ENCODE measurements around the gene KHNYN. TPM values are rescaled to one million over a fixed set of nuclear protein-coding genes. Genes with fewer than 3 reads are reported as not detected.

KHNYN gene
- total RNA-seq, 1 donor from 2014 or later: 128 TPM

GRCh38 chr14:24394275-24394674 is 35.5 kb upstream of the KHNYN start:
- peak; percentile 11 for TF ChIP-seq CTCF (IDR thresholded peaks at IDR 0.05; ENCODE audit: insufficient read depth, low read length, severe bottlenecking)
- no peak for DNase-seq (ENCODE audit: low read depth)
- no peaks in the 10 kb centered on the region for H3K36me3 ChIP-seq (ENCODE audit: control insufficient read depth, insufficient read depth, low read length)
- H3K4me3 ChIP-seq (ENCODE audit: low read depth, low read length): no peak overlapping the region
- H3K27me3 ChIP-seq (ENCODE audit: control insufficient read depth, insufficient read depth, low read length): no peaks in the 10 kb centered on the region
- no peak for FAIRE-seq

GRCh38 chr14:24395609-24396582 is 33.9 kb upstream of the KHNYN start:
- no peaks in the 10 kb centered on the region for H3K36me3 ChIP-seq (ENCODE audit: control insufficient read depth, insufficient read depth, low read length)
- DNase-seq (ENCODE audit: low read depth) (peak; percentile 87), FAIRE-seq (peak; percentile 58)
- no peak for TF ChIP-seq CTCF (IDR thresholded peaks at IDR 0.05; ENCODE audit: insufficient read depth, low read length, severe bottlenecking)
- H3K4me3 ChIP-seq (ENCODE audit: low read depth, low read length): no peak overlapping the region
- no peaks in the 10 kb centered on the region for H3K27me3 ChIP-seq (ENCODE audit: control insufficient read depth, insufficient read depth, low read length)

GRCh38 chr14:24397639-24398292 is 32.0 kb upstream of the KHNYN start:
- Histone ChIP-seq H3K36me3 (ENCODE audit: control insufficient read depth, insufficient read depth, low read length) (no peaks in the 10 kb centered on the region), H3K4me3 (ENCODE audit: low read depth, low read length) (no peak overlapping the region), H3K27me3 (ENCODE audit: control insufficient read depth, insufficient read depth, low read length) (no peaks in the 10 kb centered on the region)
- no peak for DNase-seq (ENCODE audit: low read depth)
- no peak for FAIRE-seq
- no peak for TF ChIP-seq CTCF (IDR thresholded peaks at IDR 0.05; ENCODE audit: insufficient read depth, low read length, severe bottlenecking)

GRCh38 chr14:24398293-24398652 is 31.5 kb upstream of the KHNYN start:
- Histone ChIP-seq H3K36me3 (ENCODE audit: control insufficient read depth, insufficient read depth, low read length) (no peaks in the 10 kb centered on the region), H3K27me3 (ENCODE audit: control insufficient read depth, insufficient read depth, low read length) (no peaks in the 10 kb centered on the region), H3K4me3 (ENCODE audit: low read depth, low read length) (peak overlapping the region; percentile 43)
- FAIRE-seq (no peak), DNase-seq (ENCODE audit: low read depth) (no peak)
- no peak for TF ChIP-seq CTCF (IDR thresholded peaks at IDR 0.05; ENCODE audit: insufficient read depth, low read length, severe bottlenecking)

- Histone ChIP-seq H3K36me3 (ENCODE audit: control insufficient read depth, insufficient read depth, low read length) (no peaks in the 10 kb centered on the region), H3K4me3 (ENCODE audit: low read depth, low read length) (peak within 1 kb of the TSS; percentile 43), H3K27me3 (ENCODE audit: control insufficient read depth, insufficient read depth, low read length) (no peaks in the 10 kb centered on the region)
- no peak for FAIRE-seq
- TF ChIP-seq CTCF (IDR thresholded peaks at IDR 0.05; ENCODE audit: insufficient read depth, low read length, severe bottlenecking): no peak
- no peak for DNase-seq (ENCODE audit: low read depth)
Observed at GRCh38 chr14:24398653-24399446, 30.9 kb upstream of the KHNYN start, which contains the start of gene NYNRIN. TSS of gene NYNRIN (plus strand) at chr14:24399003. CDS start at chr14:24399247, 244 bp downstream.
